GM18499 (cell line): Measurements from ENCODE around the gene SRGAP1.
"Not testable (repeated sequence)": the region's sequence is repeated elsewhere in the genome, so short reads cannot be mapped to it uniquely, and the experiment has no call there.

Experiments
- ATAC-seq: cut with Tn5 transposase; IDR thresholded peaks from one replicate; pipeline ENCODE4 v1.9.1; 2021; ENCODE audit warnings: moderate number of reproducible peaks; ENCODE audit not compliant: insufficient read depth, unreplicated experiment

The SRGAP1 gene

GRCh38 chr12:64097366-64098105 lies 253.0 kb downstream of the SRGAP1 start:
- no peak for ATAC-seq

- ATAC-seq = no peak
These were observed 254.3 kb downstream of the SRGAP1 start for GRCh38 chr12:64098709-64099354.

GRCh38 chr12:64099397-64099796 lies 254.9 kb downstream of the SRGAP1 start:
- no peak for ATAC-seq

- ATAC-seq = no peak
These were observed 257.8 kb downstream of the SRGAP1 start for GRCh38 chr12:64102339-64102738.

- ATAC-seq = no peak
These were observed 259.6 kb downstream of the SRGAP1 start for GRCh38 chr12:64103825-64104740.

- ATAC-seq = no peak
These were observed 260.5 kb downstream of the SRGAP1 start for GRCh38 chr12:64105026-64105425.

- ATAC-seq = no peak
These were observed 263.3 kb downstream of the SRGAP1 start for GRCh38 chr12:64107776-64108175.

GRCh38 chr12:64109706-64110105 lies 265.2 kb downstream of the SRGAP1 start:
- ATAC-seq = no peak

- no peak for ATAC-seq
These were observed 266.4 kb downstream of the SRGAP1 start for GRCh38 chr12:64110864-64111263.

GRCh38 chr12:64116969-64117368 lies 272.5 kb downstream of the SRGAP1 start:
- no peak for ATAC-seq

- no peak for ATAC-seq
These were observed 276.1 kb downstream of the SRGAP1 start for GRCh38 chr12:64120568-64120967.

GRCh38 chr12:64121086-64121485 lies 276.6 kb downstream of the SRGAP1 start:
- not testable (repeated sequence) for ATAC-seq

GRCh38 chr12:64122154-64122553 lies 277.7 kb downstream of the SRGAP1 start:
- ATAC-seq = no peak

- no peak for ATAC-seq
These were observed 278.5 kb downstream of the SRGAP1 start for GRCh38 chr12:64122995-64123394.

- no peak for ATAC-seq
These were observed 278.9 kb downstream of the SRGAP1 start for GRCh38 chr12:64123448-64123847.

GRCh38 chr12:64124511-64125197 lies 280.2 kb downstream of the SRGAP1 start:
- no peak for ATAC-seq

GRCh38 chr12:64125913-64126312 lies 281.4 kb downstream of the SRGAP1 start:
- ATAC-seq = no peak

GRCh38 chr12:64127811-64128210 lies 283.3 kb downstream of the SRGAP1 start:
- ATAC-seq = no peak

- ATAC-seq = no peak
These were observed 283.9 kb downstream of the SRGAP1 start for GRCh38 chr12:64128366-64128765.

GRCh38 chr12:64130476-64130875 lies 286.0 kb downstream of the SRGAP1 start:
- not testable (repeated sequence) for ATAC-seq
